Nephron progenitor cell (in vitro differentiated cells): ENCODE results near the gene SLC25A48.

ENCODE experiments used
- DNase-seq: peaks from one replicate; pipeline ENCODE4 v3.0.0; 2021
- H3K27ac Mint-ChIP-seq: 2 replicates; pipeline ENCODE4 v1.8.0; 2021; ENCODE audit warnings: mild to moderate bottlenecking, moderate library complexity, mixed read lengths
- H3K27me3 Mint-ChIP-seq: 2 replicates; pipeline ENCODE4 v1.8.0; 2021; ENCODE audit warnings: mild to moderate bottlenecking, low read depth, mixed read lengths; ENCODE audit not compliant: poor library complexity
- H3K36me3 Mint-ChIP-seq: 2 replicates; pipeline ENCODE4 v1.8.0; 2021; ENCODE audit warnings: low read depth, mixed read lengths
- H3K4me1 Mint-ChIP-seq: 2 replicates; pipeline ENCODE4 v1.8.0; 2021; ENCODE audit warnings: mixed read lengths
- H3K4me3 Mint-ChIP-seq: 2 replicates; pipeline ENCODE4 v1.8.0; 2021; ENCODE audit warnings: mild to moderate bottlenecking, moderate library complexity, mixed read lengths
- H3K9me3 Mint-ChIP-seq: 2 replicates; pipeline ENCODE4 v1.8.0; 2021; ENCODE audit warnings: mild to moderate bottlenecking, moderate library complexity, mixed read lengths
- CTCF ChIP-seq: fragments of 200-600 bp; sonication (generic); IDR thresholded peaks from 2 replicates; pipeline ENCODE4 v1.5.0; 2021; ENCODE audit warnings: antibody characterized with exemption

The SLC25A48 gene

DNA sequence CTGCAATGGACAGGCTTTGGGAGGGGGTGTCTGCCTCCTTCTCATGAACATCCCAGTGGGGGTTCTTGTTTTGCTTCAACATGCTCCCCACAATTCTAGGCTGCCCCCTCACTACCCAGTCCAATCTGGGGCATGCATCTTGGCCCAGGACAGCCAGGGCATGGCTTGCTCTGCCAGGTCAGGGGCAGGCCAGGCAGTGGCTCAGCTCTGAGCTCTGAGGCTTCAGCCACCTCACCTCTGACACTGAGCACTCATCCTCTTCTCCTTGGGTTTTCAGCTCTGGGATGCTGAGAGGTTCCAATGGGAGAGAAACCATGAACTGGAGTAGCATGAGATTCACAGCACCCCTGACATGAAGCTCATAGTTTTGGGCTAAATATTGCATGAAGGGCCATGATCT, 11.8 kb downstream of the SLC25A48 start:
- H3K36me3 Mint-ChIP-seq: no peaks in the 10 kb centered on the region
- H3K4me1 Mint-ChIP-seq: no peaks in the 10 kb centered on the region
- peaks cover 28% of the 10 kb centered on the region for H3K27me3 Mint-ChIP-seq
- no peaks in the 10 kb centered on the region for H3K9me3 Mint-ChIP-seq
- H3K4me3 Mint-ChIP-seq: no peak overlapping the region
- H3K27ac Mint-ChIP-seq: no peak overlapping the region
- no peak for DNase-seq
- no peak for TF ChIP-seq CTCF

- DNase-seq: no peak
- Mint-ChIP-seq H3K27ac (no peak overlapping the region), H3K4me3 (no peak overlapping the region), H3K9me3 (no peaks in the 10 kb centered on the region), H3K36me3 (no peaks in the 10 kb centered on the region), H3K4me1 (no peaks in the 10 kb centered on the region), H3K27me3 (peaks cover 20% of the 10 kb centered on the region)
- no peak for TF ChIP-seq CTCF
Measured at GRCh38 chr5:135847976-135848375, 13.5 kb downstream of the SLC25A48 start.

- no peak overlapping the region for H3K27ac Mint-ChIP-seq
- no peaks in the 10 kb centered on the region for H3K4me1 Mint-ChIP-seq
- H3K4me3 Mint-ChIP-seq: no peak overlapping the region
- peaks cover 15% of the 10 kb centered on the region for H3K9me3 Mint-ChIP-seq
- no peak for TF ChIP-seq CTCF
- H3K27me3 Mint-ChIP-seq: peaks cover 28% of the 10 kb centered on the region
- H3K36me3 Mint-ChIP-seq: no peaks in the 10 kb centered on the region
- no peak for DNase-seq
Measured at GRCh38 chr5:135850231-135850630, 15.8 kb downstream of the SLC25A48 start.

- no peak for TF ChIP-seq CTCF
- no peak for DNase-seq
Measured at GRCh38 chr5:135850671-135851070, 16.2 kb downstream of the SLC25A48 start.

DNA sequence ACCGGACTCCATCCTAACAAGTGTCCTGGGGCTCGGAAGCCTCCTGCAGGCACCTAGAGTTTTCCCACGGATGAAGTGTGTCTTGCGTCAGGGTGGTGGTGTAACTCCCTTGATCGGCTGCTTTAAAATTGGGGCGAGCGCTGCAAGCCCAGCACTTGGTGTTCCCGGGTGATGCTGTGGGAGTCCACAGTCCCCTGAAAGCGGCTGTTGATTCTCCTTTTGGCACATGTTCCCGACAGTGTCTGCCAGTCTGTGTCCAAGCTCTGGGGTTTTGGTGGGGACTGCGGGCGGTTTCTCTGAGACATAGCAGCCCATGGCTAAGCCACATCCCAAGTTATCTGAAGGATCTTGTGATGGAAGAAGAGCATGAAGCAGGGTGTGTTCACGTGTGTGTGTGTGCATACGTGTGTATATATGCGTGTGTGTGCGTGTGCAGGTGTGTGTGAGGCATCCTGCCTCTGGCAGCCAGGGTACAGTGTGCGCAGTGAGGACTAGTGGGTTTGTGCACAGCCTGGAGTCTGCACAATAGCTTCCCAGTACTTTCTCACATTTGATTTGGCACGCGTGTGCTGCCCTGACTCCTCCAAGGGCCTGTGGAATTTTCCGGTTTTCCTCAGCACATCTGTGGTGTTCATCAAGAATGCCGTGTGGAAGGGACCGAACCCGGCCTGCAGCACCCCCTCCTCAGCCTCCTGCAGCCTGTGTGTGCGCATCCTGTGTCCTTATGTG, 16.9 kb downstream of the SLC25A48 start:
- Mint-ChIP-seq H3K36me3 (no peaks in the 10 kb centered on the region), H3K27ac (no peak overlapping the region), H3K4me1 (no peaks in the 10 kb centered on the region), H3K9me3 (peaks cover 15% of the 10 kb centered on the region), H3K4me3 (no peak overlapping the region), H3K27me3 (peaks cover 32% of the 10 kb centered on the region)
- TF ChIP-seq CTCF: no peak
- DNase-seq: no peak

More at GRCh38 chr5:135850671-135851070, 16.2 kb downstream of the SLC25A48 start:
- no peaks in the 10 kb centered on the region for H3K36me3 Mint-ChIP-seq
- H3K27ac Mint-ChIP-seq: no peak overlapping the region
- H3K4me3 Mint-ChIP-seq: no peak overlapping the region
- H3K27me3 Mint-ChIP-seq: peaks cover 29% of the 10 kb centered on the region
- peaks cover 15% of the 10 kb centered on the region for H3K9me3 Mint-ChIP-seq
- H3K4me1 Mint-ChIP-seq: no peaks in the 10 kb centered on the region
